Kidney tubule cell (primary cell): ENCODE results near the gene VASN.

Source experiments
- DNase-seq: peaks from one replicate; pipeline ENCODE4 v3.0.0-alpha.2; 2018; ENCODE audit warnings: low spot score

Gene VASN

GRCh38 chr16:4354512-4355409 lies 16.9 kb upstream of the VASN start:
- no peak for DNase-seq

- DNase-seq = no peak
These were observed 14.8 kb upstream of the VASN start for GRCh38 chr16:4356820-4357219.

GRCh38 chr16:4358236-4358635 lies 13.4 kb upstream of the VASN start:
- DNase-seq = no peak

- peak; percentile 44 for DNase-seq
These were observed 12.7 kb upstream of the VASN start for GRCh38 chr16:4358831-4359561.

GRCh38 chr16:4359914-4360313 lies 11.7 kb upstream of the VASN start:
- no peak for DNase-seq

- DNase-seq = no peak
These were observed 11.1 kb upstream of the VASN start for GRCh38 chr16:4360538-4361021.

- DNase-seq = no peak
These were observed 10.4 kb upstream of the VASN start for GRCh38 chr16:4361033-4361943.

GRCh38 chr16:4361944-4362311 lies 9.7 kb upstream of the VASN start:
- no peak for DNase-seq

- no peak for DNase-seq
These were observed 9.0 kb upstream of the VASN start for GRCh38 chr16:4362476-4363135.

- DNase-seq = no peak
These were observed 7.2 kb upstream of the VASN start for GRCh38 chr16:4364196-4365013.

GRCh38 chr16:4365014-4365406 lies 6.6 kb upstream of the VASN start:
- DNase-seq = no peak

- DNase-seq = no peak
These were observed 6.0 kb upstream of the VASN start for GRCh38 chr16:4365615-4366014.

GRCh38 chr16:4366016-4366415 lies 5.6 kb upstream of the VASN start:
- no peak for DNase-seq

GRCh38 chr16:4367393-4367856 lies 4.2 kb upstream of the VASN start:
- DNase-seq = no peak

- peak; percentile 87 for DNase-seq
These were observed 2.5 kb upstream of the VASN start for GRCh38 chr16:4369007-4369733.

GRCh38 chr16:4370151-4370550 lies 1.5 kb upstream of the VASN start:
- DNase-seq = no peak

GRCh38 chr16:4370570-4371356 lies 885 bp upstream of the VASN start:
- peak; percentile 71 for DNase-seq

- DNase-seq = peak; percentile 55
These were observed 441 bp downstream of the VASN start for GRCh38 chr16:4372001-4372577.
